Measurements from ENCODE around the gene EIF2S1. TPM values are rescaled to one million over a fixed set of nuclear protein-coding genes. Genes with fewer than 3 reads are reported as not detected.
"Not testable (repeated sequence)": the region's sequence is repeated elsewhere in the genome, so short reads cannot be mapped to it uniquely, and the experiment has no call there.

Gene EIF2S1
- total and polyA plus RNA-seq, 5 experiments from 2014 or later = 50.3 to 131 (median 107) TPM

GRCh38 chr14:67397536-67397935, 37.4 kb downstream of the EIF2S1 start:
- Mint-ChIP-seq H3K4me3 (no peak overlapping the region), H3K27me3 (peaks cover 0 to 8% (median 0%) of the 10 kb centered on the region in 5 donors), H3K36me3 (no peaks in the 10 kb centered on the region), H3K4me1 (no peaks in the 10 kb centered on the region), H3K27ac (no peak overlapping the region), H3K9me3 (peaks cover 0 to 1% (median 0%) of the 10 kb centered on the region in 9 donors)
- ATAC-seq = no peak
- no peak for DNase-seq
- POLR2A ChIA-PET = no interaction called here

GRCh38 chr14:67400434-67400833, 40.3 kb downstream of the EIF2S1 start:
- Mint-ChIP-seq H3K36me3 (no peaks in the 10 kb centered on the region), H3K27ac (peak overlapping the region in 2 of 10 donors; percentile 19 to 53), H3K4me3 (no peak overlapping the region), H3K9me3 (peaks cover 0 to 5% (median 0%) of the 10 kb centered on the region in 9 donors), H3K4me1 (no peaks in the 10 kb centered on the region), H3K27me3 (peaks cover 0 to 8% (median 0%) of the 10 kb centered on the region in 5 donors)
- DNase-seq (no peak), ATAC-seq (no peak)
- POLR2A ChIA-PET = no interaction called here

GRCh38 chr14:67405771-67406170, 45.6 kb downstream of the EIF2S1 start:
- no peak for ATAC-seq
- no peaks in the 10 kb centered on the region for H3K4me1 Mint-ChIP-seq
- POLR2A ChIA-PET = interaction anchor here (0.7 kb wide), 2 partner anchors 119 to 243 kb away, joined by 3 to 5 read pairs; no protein-coding TSS in a partner anchor

GRCh38 chr14:67408122-67408801, 48.1 kb downstream of the EIF2S1 start:
- POLR2A ChIA-PET, ATAC-seq, H3K27me3 Mint-ChIP-seq, H3K27ac Mint-ChIP-seq, DNase-seq, H3K4me3 Mint-ChIP-seq, H3K9me3 Mint-ChIP-seq, H3K36me3 Mint-ChIP-seq: not testable (repeated sequence)
- H3K4me1 Mint-ChIP-seq = peaks cover 6 to 10% (median 8%) of the 10 kb centered on the region in 4 donors

More at GRCh38 chr14:67405771-67406170, 45.6 kb downstream of the EIF2S1 start:
- H3K9me3 Mint-ChIP-seq = peaks cover 0 to 5% (median 0%) of the 10 kb centered on the region in 9 donors
- DNase-seq = no peak
- H3K27ac Mint-ChIP-seq = no peak overlapping the region
- no peak overlapping the region for H3K4me3 Mint-ChIP-seq
- no peaks in the 10 kb centered on the region for H3K36me3 Mint-ChIP-seq
- no peaks in the 10 kb centered on the region for H3K27me3 Mint-ChIP-seq

- POLR2A ChIA-PET = no interaction called here
- H3K27ac Mint-ChIP-seq = no peak overlapping the region
Observed at GRCh38 chr14:67409461-67409860, 49.3 kb downstream of the EIF2S1 start.

GRCh38 chr14:67410313-67410712, 50.2 kb downstream of the EIF2S1 start:
- H3K36me3 Mint-ChIP-seq = no peaks in the 10 kb centered on the region
- no peak overlapping the region for H3K4me3 Mint-ChIP-seq
- ATAC-seq = no peak
- H3K27me3 Mint-ChIP-seq = peaks cover 0 to 5% (median 4%) of the 10 kb centered on the region in 5 donors
- POLR2A ChIA-PET = no interaction called here
- no peaks in the 10 kb centered on the region for H3K9me3 Mint-ChIP-seq
- H3K27ac Mint-ChIP-seq = no peak overlapping the region
- no peak for DNase-seq
- peaks cover 6 to 14% (median 9%) of the 10 kb centered on the region in 4 donors for H3K4me1 Mint-ChIP-seq

More at GRCh38 chr14:67409461-67409860, 49.3 kb downstream of the EIF2S1 start:
- ATAC-seq = no peak
- DNase-seq = no peak
- Mint-ChIP-seq H3K4me3 (no peak overlapping the region), H3K4me1 (peaks cover 6 to 12% (median 9%) of the 10 kb centered on the region in 4 donors), H3K36me3 (no peaks in the 10 kb centered on the region), H3K9me3 (no peaks in the 10 kb centered on the region), H3K27me3 (peaks cover 0 to 5% (median 4%) of the 10 kb centered on the region in 5 donors)

GRCh38 chr14:67411370-67411769, 51.2 kb downstream of the EIF2S1 start:
- Mint-ChIP-seq H3K9me3 (no peaks in the 10 kb centered on the region), H3K36me3 (no peaks in the 10 kb centered on the region), H3K4me1 (peaks cover 6 to 15% (median 9%) of the 10 kb centered on the region in 4 donors), H3K4me3 (peak overlapping the region in 9 of 10 donors; percentile 19 to 82 (median 71)), H3K27me3 (peaks cover 0 to 6% (median 4%) of the 10 kb centered on the region in 5 donors), H3K27ac (no peak overlapping the region)
- no peak for ATAC-seq
- DNase-seq = no peak
- POLR2A ChIA-PET = interaction anchor here (1.0 kb wide), 2 partner anchors 52 to 76 kb away, joined by 3 to 4 read pairs; partner anchors contain the start of genes ATP6V1D and EIF2S1

- peak within 1 kb of the TSS in 3 of 10 donors; percentile 19 to 56 (median 20) for H3K27ac Mint-ChIP-seq
- POLR2A ChIA-PET = interaction anchor here (0.5 to 1.0 kb wide), 3 partner anchors 52 to 481 kb away, joined by 3 to 5 read pairs (median 4); partner anchors contain the start of genes ATP6V1D and EIF2S1
Observed at GRCh38 chr14:67411820-67412421, 51.8 kb downstream of the EIF2S1 start, which contains the start of gene PLEK2. PLEK2 (minus strand) TSS chr14:67412165; CDS start chr14:67412059, 106 bp downstream.

GRCh38 chr14:67413806-67414769, 54.0 kb downstream of the EIF2S1 start:
- POLR2A ChIA-PET = no interaction called here
- no peaks in the 10 kb centered on the region for H3K9me3 Mint-ChIP-seq
- DNase-seq (no peak), ATAC-seq (no peak)
- peaks cover 0 to 6% (median 4%) of the 10 kb centered on the region in 5 donors for H3K27me3 Mint-ChIP-seq
- peaks cover 6 to 15% (median 9%) of the 10 kb centered on the region in 4 donors for H3K4me1 Mint-ChIP-seq
- H3K27ac Mint-ChIP-seq = peak overlapping the region in 1 of 10 donors; percentile 37
- no peaks in the 10 kb centered on the region for H3K36me3 Mint-ChIP-seq
- no peak overlapping the region for H3K4me3 Mint-ChIP-seq

More at GRCh38 chr14:67411820-67412421, 51.8 kb downstream of the EIF2S1 start, which contains the start of gene PLEK2:
- Mint-ChIP-seq H3K36me3 (no peaks in the 10 kb centered on the region), H3K9me3 (no peaks in the 10 kb centered on the region), H3K4me3 (peak within 1 kb of the TSS; percentile 52 to 82 (median 71)), H3K27me3 (peaks cover 0 to 6% (median 4%) of the 10 kb centered on the region in 5 donors), H3K4me1 (peaks cover 6 to 15% (median 9%) of the 10 kb centered on the region in 4 donors)
- ATAC-seq (peak; percentile 84 to 93), DNase-seq (peak in 9 of 10 donors; percentile 21 to 79 (median 54))

GRCh38 chr14:67415610-67416009, 55.5 kb downstream of the EIF2S1 start:
- H3K27me3 Mint-ChIP-seq, H3K9me3 Mint-ChIP-seq, H3K27ac Mint-ChIP-seq, H3K4me3 Mint-ChIP-seq, POLR2A ChIA-PET, ATAC-seq, DNase-seq, H3K36me3 Mint-ChIP-seq: not testable (repeated sequence)
- peaks cover 6 to 15% (median 9%) of the 10 kb centered on the region in 4 donors for H3K4me1 Mint-ChIP-seq

- DNase-seq = no peak
- no peaks in the 10 kb centered on the region for H3K36me3 Mint-ChIP-seq
- POLR2A ChIA-PET = no interaction called here
- H3K9me3 Mint-ChIP-seq = no peaks in the 10 kb centered on the region
- no peak overlapping the region for H3K4me3 Mint-ChIP-seq
- H3K4me1 Mint-ChIP-seq = peaks cover 6 to 14% (median 9%) of the 10 kb centered on the region in 4 donors
- no peak for ATAC-seq
- peaks cover 0 to 5% (median 4%) of the 10 kb centered on the region in 5 donors for H3K27me3 Mint-ChIP-seq
- H3K27ac Mint-ChIP-seq = peak overlapping the region in 1 of 10 donors; percentile 37
Observed at GRCh38 chr14:67416085-67416484, 56.0 kb downstream of the EIF2S1 start.

- Mint-ChIP-seq H3K27ac (no peak overlapping the region), H3K36me3 (no peaks in the 10 kb centered on the region), H3K9me3 (no peaks in the 10 kb centered on the region), H3K4me3 (no peak overlapping the region), H3K27me3 (peaks cover 0 to 4% (median 3%) of the 10 kb centered on the region in 5 donors), H3K4me1 (peaks cover 5 to 11% (median 6%) of the 10 kb centered on the region in 4 donors)
- DNase-seq (no peak), ATAC-seq (no peak)
- POLR2A ChIA-PET = no interaction called here
Observed at GRCh38 chr14:67416810-67417209, 56.7 kb downstream of the EIF2S1 start.

All from naive thymus-derived CD8-positive, alpha-beta T cell (primary cell).